ENCODE measurements around the gene PRKCB.

GRCh38 chr16:23827057-23827456 is 8.7 kb upstream of the PRKCB start:
- no peak for TF ChIP-seq CTCF (IDR thresholded peaks at IDR 0.05)
- TF ChIP-seq POLR2A (IDR thresholded peaks at IDR 0.05), result no peak

Data from testis (tissue), 2 donors.